HL-60 (cell line): ENCODE measurements around the gene PIK3IP1.
A peak's percentile ranks its signal among the peaks of the same experiment; 100 is the strongest.

Experiments
- DNase-seq, 2 experiments: peaks; one replicate each; pipeline ENCODE4 v3.0.0-alpha.2; 2010 to 2020; ENCODE audit warnings: low read depth in 1 of 2, low spot score in 1 of 2
- H3K27ac ChIP-seq: fragments of 250-450 bp; sonication (Bioruptor Pico); replicated peaks from 2 replicates; pipeline ENCODE4 v1.5.1; 2020; ENCODE audit warnings: mild to moderate bottlenecking, moderate library complexity
- H3K27me3 ChIP-seq: fragments of 250-450 bp; sonication (Bioruptor Pico); 2 replicates; pipeline ENCODE4 v1.5.1; 2021; ENCODE audit warnings: mild to moderate bottlenecking, moderate library complexity; ENCODE audit not compliant: insufficient read depth, poor library complexity, severe bottlenecking
- H3K4me3 ChIP-seq: replicated peaks from 2 replicates; pipeline ENCODE4 v1.5.1; 2011; ENCODE audit warnings: mild to moderate bottlenecking, control low read depth, low read length; ENCODE audit not compliant: insufficient read depth
- GABPA ChIP-seq: IDR thresholded peaks from 2 replicates; pipeline ENCODE4 v1.6.1; 2012; ENCODE audit warnings: low read depth
- POLR2AphosphoS5 ChIP-seq: IDR thresholded peaks from 2 replicates; pipeline ENCODE4 v1.6.1; 2012; ENCODE audit warnings: low read depth
- SPI1 ChIP-seq: IDR thresholded peaks from 2 replicates; pipeline ENCODE4 v1.6.1; 2012; ENCODE audit warnings: low read depth, mild to moderate bottlenecking, borderline replicate concordance
- TF ChIP-seq, protein P1 (sequence below): IDR thresholded peaks from 2 replicates; pipeline ENCODE4 v1.6.1; 2012; ENCODE audit warnings: low read depth; ENCODE audit not compliant: insufficient replicate concordance
- TF ChIP-seq, protein P2 (sequence below): IDR thresholded peaks from one replicate; pipeline ENCODE4 v1.5.1; 2011; ENCODE audit warnings: low read length, control low read depth, inconsistent platforms; ENCODE audit not compliant: insufficient read depth

Gene PIK3IP1

DNA sequence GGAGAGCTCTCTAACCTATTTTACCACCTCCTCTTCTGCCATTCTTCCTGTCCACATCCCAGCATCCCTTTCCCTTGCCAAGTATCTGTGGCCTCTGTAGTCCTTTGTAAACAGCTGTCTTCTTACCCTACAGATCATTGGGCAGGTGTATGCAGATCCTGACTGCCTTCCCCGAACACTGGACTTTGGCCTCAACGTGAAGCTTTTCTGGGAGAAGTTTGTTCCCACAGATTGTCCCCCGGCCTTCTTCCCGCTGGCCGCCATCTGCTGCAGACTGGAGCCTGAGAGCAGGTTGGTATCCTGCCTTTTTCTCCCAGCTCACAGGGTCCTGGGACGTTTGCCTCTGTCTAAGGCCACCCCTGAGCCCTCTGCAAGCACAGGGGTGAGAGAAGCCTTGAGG lies 17.3 kb downstream of the PIK3IP1 start:
- no peak overlapping the region for H3K27ac ChIP-seq
- H3K4me3 ChIP-seq, result no peak overlapping the region
- no peak for TF ChIP-seq SPI1
- no peak for TF ChIP-seq POLR2AphosphoS5
- TF ChIP-seq, protein P1, sequence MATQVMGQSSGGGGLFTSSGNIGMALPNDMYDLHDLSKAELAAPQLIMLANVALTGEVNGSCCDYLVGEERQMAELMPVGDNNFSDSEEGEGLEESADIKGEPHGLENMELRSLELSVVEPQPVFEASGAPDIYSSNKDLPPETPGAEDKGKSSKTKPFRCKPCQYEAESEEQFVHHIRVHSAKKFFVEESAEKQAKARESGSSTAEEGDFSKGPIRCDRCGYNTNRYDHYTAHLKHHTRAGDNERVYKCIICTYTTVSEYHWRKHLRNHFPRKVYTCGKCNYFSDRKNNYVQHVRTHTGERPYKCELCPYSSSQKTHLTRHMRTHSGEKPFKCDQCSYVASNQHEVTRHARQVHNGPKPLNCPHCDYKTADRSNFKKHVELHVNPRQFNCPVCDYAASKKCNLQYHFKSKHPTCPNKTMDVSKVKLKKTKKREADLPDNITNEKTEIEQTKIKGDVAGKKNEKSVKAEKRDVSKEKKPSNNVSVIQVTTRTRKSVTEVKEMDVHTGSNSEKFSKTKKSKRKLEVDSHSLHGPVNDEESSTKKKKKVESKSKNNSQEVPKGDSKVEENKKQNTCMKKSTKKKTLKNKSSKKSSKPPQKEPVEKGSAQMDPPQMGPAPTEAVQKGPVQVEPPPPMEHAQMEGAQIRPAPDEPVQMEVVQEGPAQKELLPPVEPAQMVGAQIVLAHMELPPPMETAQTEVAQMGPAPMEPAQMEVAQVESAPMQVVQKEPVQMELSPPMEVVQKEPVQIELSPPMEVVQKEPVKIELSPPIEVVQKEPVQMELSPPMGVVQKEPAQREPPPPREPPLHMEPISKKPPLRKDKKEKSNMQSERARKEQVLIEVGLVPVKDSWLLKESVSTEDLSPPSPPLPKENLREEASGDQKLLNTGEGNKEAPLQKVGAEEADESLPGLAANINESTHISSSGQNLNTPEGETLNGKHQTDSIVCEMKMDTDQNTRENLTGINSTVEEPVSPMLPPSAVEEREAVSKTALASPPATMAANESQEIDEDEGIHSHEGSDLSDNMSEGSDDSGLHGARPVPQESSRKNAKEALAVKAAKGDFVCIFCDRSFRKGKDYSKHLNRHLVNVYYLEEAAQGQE, result no peak
- TF ChIP-seq, protein P2, sequence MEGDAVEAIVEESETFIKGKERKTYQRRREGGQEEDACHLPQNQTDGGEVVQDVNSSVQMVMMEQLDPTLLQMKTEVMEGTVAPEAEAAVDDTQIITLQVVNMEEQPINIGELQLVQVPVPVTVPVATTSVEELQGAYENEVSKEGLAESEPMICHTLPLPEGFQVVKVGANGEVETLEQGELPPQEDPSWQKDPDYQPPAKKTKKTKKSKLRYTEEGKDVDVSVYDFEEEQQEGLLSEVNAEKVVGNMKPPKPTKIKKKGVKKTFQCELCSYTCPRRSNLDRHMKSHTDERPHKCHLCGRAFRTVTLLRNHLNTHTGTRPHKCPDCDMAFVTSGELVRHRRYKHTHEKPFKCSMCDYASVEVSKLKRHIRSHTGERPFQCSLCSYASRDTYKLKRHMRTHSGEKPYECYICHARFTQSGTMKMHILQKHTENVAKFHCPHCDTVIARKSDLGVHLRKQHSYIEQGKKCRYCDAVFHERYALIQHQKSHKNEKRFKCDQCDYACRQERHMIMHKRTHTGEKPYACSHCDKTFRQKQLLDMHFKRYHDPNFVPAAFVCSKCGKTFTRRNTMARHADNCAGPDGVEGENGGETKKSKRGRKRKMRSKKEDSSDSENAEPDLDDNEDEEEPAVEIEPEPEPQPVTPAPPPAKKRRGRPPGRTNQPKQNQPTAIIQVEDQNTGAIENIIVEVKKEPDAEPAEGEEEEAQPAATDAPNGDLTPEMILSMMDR, result no peak
- no peak for TF ChIP-seq GABPA
- no peaks in the 10 kb centered on the region for H3K27me3 ChIP-seq
- DNase-seq, result no peak

DNA sequence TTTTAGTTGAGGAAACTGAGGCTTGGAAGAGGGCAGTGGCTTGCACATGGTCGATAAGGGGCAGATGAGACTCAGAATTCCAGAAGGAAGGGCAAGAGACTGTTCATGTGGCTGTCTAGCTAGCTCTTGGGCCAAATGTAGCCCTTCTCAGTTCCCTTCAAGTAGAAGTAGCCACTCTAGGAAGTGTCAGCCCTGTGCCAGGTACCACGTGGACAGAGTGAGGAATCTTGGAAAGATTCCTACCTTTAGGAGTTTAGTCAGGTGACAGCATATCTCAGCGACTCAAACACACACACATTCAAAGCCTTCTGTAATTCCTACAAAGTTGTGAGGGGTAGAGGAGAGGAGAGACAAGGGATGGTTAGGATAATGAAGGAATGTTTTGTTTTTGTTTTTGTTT lies 18.3 kb downstream of the PIK3IP1 start:
- H3K27me3 ChIP-seq, result no peaks in the 10 kb centered on the region
- TF ChIP-seq POLR2AphosphoS5 (no peak), GABPA (no peak), SPI1 (no peak)
- TF ChIP-seq, protein P2, result no peak
- TF ChIP-seq, protein P1, result no peak
- no peak for DNase-seq
- no peak overlapping the region for H3K27ac ChIP-seq
- no peak overlapping the region for H3K4me3 ChIP-seq

DNA sequence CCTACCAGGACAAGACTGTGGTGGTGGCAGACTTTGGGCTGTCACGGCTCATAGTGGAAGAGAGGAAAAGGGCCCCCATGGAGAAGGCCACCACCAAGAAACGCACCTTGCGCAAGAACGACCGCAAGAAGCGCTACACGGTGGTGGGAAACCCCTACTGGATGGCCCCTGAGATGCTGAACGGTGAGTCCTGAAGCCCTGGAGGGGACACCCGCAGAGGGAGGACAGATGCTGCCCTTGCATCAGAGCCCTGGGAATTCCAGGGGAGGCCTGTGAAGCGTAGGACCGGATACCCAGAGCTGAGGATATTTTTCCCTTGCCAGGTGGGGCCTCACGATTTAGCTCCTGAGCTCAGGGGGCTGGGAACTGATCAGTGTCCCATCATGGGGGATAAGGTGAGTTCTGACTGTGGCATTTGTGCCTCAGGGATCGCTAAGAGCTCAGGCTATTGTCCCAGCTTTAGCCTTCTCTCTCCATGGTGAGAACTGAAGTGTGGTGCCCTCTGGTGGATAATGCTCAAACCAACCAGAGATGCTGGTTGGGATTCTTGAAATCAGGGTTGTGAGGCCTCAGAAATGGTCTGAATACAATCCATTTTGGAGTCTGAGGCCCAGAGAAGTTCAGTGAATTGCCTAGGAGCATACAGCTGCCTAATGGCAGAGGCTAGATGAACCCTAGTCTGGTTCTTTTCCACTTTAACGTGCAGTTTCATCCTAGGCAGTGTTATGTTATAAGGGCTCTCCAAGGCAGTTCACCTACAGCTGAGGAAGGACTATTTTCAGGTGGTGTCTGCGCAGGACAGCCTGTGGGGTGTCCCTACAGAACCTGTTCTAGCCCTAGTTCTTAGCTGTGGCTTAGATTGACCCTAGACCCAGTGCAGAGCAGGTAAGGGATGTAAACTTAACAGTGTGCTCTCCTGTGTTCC lies 19.5 kb downstream of the PIK3IP1 start:
- Histone ChIP-seq H3K27ac (no peak overlapping the region), H3K27me3 (no peaks in the 10 kb centered on the region), H3K4me3 (no peak overlapping the region)
- peak in 1 of 2 experiments; percentile 62 for DNase-seq
- TF ChIP-seq, protein P1, result no peak
- TF ChIP-seq, protein P2, result peak; percentile 75
